Measurements from ENCODE around the gene PLIN5. TPM values are rescaled to one million over a fixed set of nuclear protein-coding genes. Genes with fewer than 3 reads are reported as not detected.

Gene PLIN5
- total RNA-seq, 1 experiment from 2014 or later = 8.1 TPM

- H3K9ac ChIP-seq (ENCODE audit: low read length) = peak overlapping the region; percentile 75
- H3K4me3 ChIP-seq (replicated peaks in 1 of 2; ENCODE audit: low read depth in 1 of 2, low read length in 2 of 2) = peak overlapping the region; percentile 75 to 78
- DNase-seq (ENCODE audit: low read depth, low spot score) (no peak), ATAC-seq (peak; percentile 23; the same call in 1 of the 2 replicates)
- ChIA-PET RAD21 (ENCODE audit: low non-redundant PET in 1 of 2, low total read pairs in 2 of 2, uncharacterized antibody in 2 of 2, unreplicated experiment in 2 of 2) (no interaction called here), CTCF (no interaction called here), POLR2A (interaction anchor here (1.2 kb wide), 1 partner anchor 11 kb away, joined by 3 read pairs; no protein-coding TSS in a partner anchor)
- H3K9me3 ChIP-seq (ENCODE audit: control insufficient read depth in 1 of 2, insufficient read depth in 1 of 2, low read depth in 1 of 2, low read length in 2 of 2) = no peaks in the 10 kb centered on the region
- peak overlapping the region; percentile 60 for H3K27ac ChIP-seq (ENCODE audit: low read depth, low read length)
- peaks cover 33 to 70% of the 10 kb centered on the region in 2 experiments for H3K4me1 ChIP-seq (ENCODE audit: control insufficient read depth in 1 of 2, insufficient read depth in 2 of 2, low read length in 2 of 2)
- H3K9me2 ChIP-seq (ENCODE audit: insufficient read depth) = no peaks in the 10 kb centered on the region
- H3K36me3 ChIP-seq (ENCODE audit: control insufficient read depth in 1 of 2, insufficient read depth in 2 of 2, low read length in 2 of 2) = no peaks in the 10 kb centered on the region
- H2AFZ ChIP-seq (ENCODE audit: low read depth, low read length, poor library complexity, severe bottlenecking) = no peak overlapping the region
- no peaks in the 10 kb centered on the region for H3K27me3 ChIP-seq (ENCODE audit: insufficient read depth, low read length)
- peak overlapping the region; percentile 74 for H3K4me2 ChIP-seq (ENCODE audit: low read length)
- H4K20me1 ChIP-seq (ENCODE audit: insufficient read depth) = no peaks in the 10 kb centered on the region
- TF ChIP-seq SIN3A (IDR thresholded peaks at IDR 0.05; ENCODE audit: low read depth) = no peak
- 0 out of 2 replicates have a peak, but pooled peaks have one; percentile 26 for TF ChIP-seq ZFX (IDR thresholded peaks at IDR 0.05)
- H3K79me2 ChIP-seq (ENCODE audit: insufficient read depth, low read length) = peaks cover 20% of the 10 kb centered on the region
- BruUV-seq (replicated peaks) = no TSS peak
- intact Hi-C loops (cut with micrococcal nuclease) = no loop called here
Observed at GRCh38 chr19:4580961-4581665, 46.1 kb upstream of the PLIN5 start.

GRCh38 chr19:4580021-4580901 is 45.2 kb upstream of the PLIN5 start:
- Histone ChIP-seq H3K4me1 (ENCODE audit: control insufficient read depth in 1 of 2, insufficient read depth in 2 of 2, low read length in 2 of 2) (peaks cover 40 to 79% of the 10 kb centered on the region in 2 experiments), H3K9me2 (ENCODE audit: insufficient read depth) (no peaks in the 10 kb centered on the region), H3K27me3 (ENCODE audit: insufficient read depth, low read length) (no peaks in the 10 kb centered on the region), H3K9ac (ENCODE audit: low read length) (peak overlapping the region; percentile 75), H3K27ac (ENCODE audit: low read depth, low read length) (peak overlapping the region; percentile 60; the same call in 1 of the 2 replicates), H3K36me3 (ENCODE audit: control insufficient read depth in 1 of 2, insufficient read depth in 2 of 2, low read length in 2 of 2) (no peaks in the 10 kb centered on the region), H4K20me1 (ENCODE audit: insufficient read depth) (no peaks in the 10 kb centered on the region), H3K4me2 (ENCODE audit: low read length) (peak overlapping the region; percentile 74), H3K9me3 (ENCODE audit: control insufficient read depth in 1 of 2, insufficient read depth in 1 of 2, low read depth in 1 of 2, low read length in 2 of 2) (no peaks in the 10 kb centered on the region), H3K4me3 (replicated peaks in 1 of 2; ENCODE audit: low read depth in 1 of 2, low read length in 2 of 2) (peak overlapping the region; percentile 75 to 78), H2AFZ (ENCODE audit: low read depth, low read length, poor library complexity, severe bottlenecking) (no peak overlapping the region), H3K79me2 (ENCODE audit: insufficient read depth, low read length) (peaks cover 20% of the 10 kb centered on the region)
- ChIA-PET POLR2A (interaction anchor here (1.2 kb wide), 1 partner anchor 12 kb away, joined by 3 read pairs; no protein-coding TSS in a partner anchor), CTCF (no interaction called here), RAD21 (ENCODE audit: low non-redundant PET in 1 of 2, low total read pairs in 2 of 2, uncharacterized antibody in 2 of 2, unreplicated experiment in 2 of 2) (interaction anchor here in 1 of 2 experiments (1.0 kb wide), 1 partner anchor 18 kb away, joined by 3 read pairs; no protein-coding TSS in a partner anchor)
- DNase-seq (ENCODE audit: low read depth, low spot score) (no peak), ATAC-seq (peak; percentile 18; the same call in 1 of the 2 replicates)
- no TSS peak for BruUV-seq (replicated peaks)
- intact Hi-C loops (cut with micrococcal nuclease) = no loop called here
- TF ChIP-seq SIN3A (IDR thresholded peaks at IDR 0.05; ENCODE audit: low read depth) = no peak
- no peak for TF ChIP-seq SP1 (IDR thresholded peaks at IDR 0.05; ENCODE audit: low read depth)
- TF ChIP-seq MAX (IDR thresholded peaks at IDR 0.05) = no peak; the same call in 1 of the 2 replicates
- TF ChIP-seq CTCF (IDR thresholded peaks at IDR 0.05 in 2 of 3, conservative IDR thresholded peaks at IDR 0.05 in 1 of 3; ENCODE audit: borderline replicate concordance in 1 of 3, insufficient read depth in 1 of 3, low read depth in 2 of 3, low read length in 2 of 3) = peak in 2 of 3 experiments; percentile 46 to 52; a peak in 5 of 6 replicates

Measured in HCT116 (cell line).